HG03354 (cell line): ENCODE results near the gene SCYGR5.
A peak's percentile ranks its signal among the peaks of the same experiment; 100 is the strongest.
"Not testable (repeated sequence)": the region's sequence is repeated elsewhere in the genome, so short reads cannot be mapped to it uniquely, and the experiment has no call there.

Experiments
- ATAC-seq: cut with Tn5 transposase; IDR thresholded peaks from one replicate; pipeline ENCODE4 v1.9.1; 2021; ENCODE audit warnings: mild to moderate bottlenecking; ENCODE audit not compliant: unreplicated experiment, poor library complexity, severe bottlenecking

SCYGR5 gene

GRCh38 chr2:227666631-227667170 lies at the start of gene SCYGR5:
Gene SCYGR5, plus strand, starts transcription at chr2:227666804. Its CDS starts 0 bp downstream, at chr2:227666804.
- not testable (repeated sequence) for ATAC-seq

- no peak for ATAC-seq
These were observed 49.0 kb upstream of the SCYGR5 start, which contains the start of gene SCYGR4 for GRCh38 chr2:227617316-227618230. Gene SCYGR4, plus strand, starts transcription at chr2:227617498. Its CDS starts 0 bp downstream, at chr2:227617498.

- ATAC-seq = no peak
These were observed 43.4 kb upstream of the SCYGR5 start for GRCh38 chr2:227623226-227623625.

- ATAC-seq = no peak
These were observed 41.2 kb upstream of the SCYGR5 start for GRCh38 chr2:227625420-227625819.

- no peak for ATAC-seq
These were observed 39.9 kb upstream of the SCYGR5 start for GRCh38 chr2:227626580-227627151.

GRCh38 chr2:227627769-227628168 lies 38.8 kb upstream of the SCYGR5 start:
- peak; percentile 90 for ATAC-seq

GRCh38 chr2:227629435-227629834 lies 37.2 kb upstream of the SCYGR5 start:
- no peak for ATAC-seq

GRCh38 chr2:227630322-227630721 lies 36.3 kb upstream of the SCYGR5 start:
- no peak for ATAC-seq

GRCh38 chr2:227632827-227633226 lies 33.8 kb upstream of the SCYGR5 start:
- ATAC-seq = no peak

GRCh38 chr2:227634201-227634600 lies 32.4 kb upstream of the SCYGR5 start:
- no peak for ATAC-seq

- no peak for ATAC-seq
These were observed 23.9 kb upstream of the SCYGR5 start for GRCh38 chr2:227642656-227643055.

GRCh38 chr2:227643990-227644551 lies 22.5 kb upstream of the SCYGR5 start:
- ATAC-seq = no peak

GRCh38 chr2:227653419-227653818 lies 13.2 kb upstream of the SCYGR5 start:
- ATAC-seq = no peak

GRCh38 chr2:227654426-227654825 lies 12.2 kb upstream of the SCYGR5 start:
- no peak for ATAC-seq

GRCh38 chr2:227655454-227655853 lies 11.2 kb upstream of the SCYGR5 start:
- no peak for ATAC-seq

- no peak for ATAC-seq
These were observed 9.3 kb upstream of the SCYGR5 start for GRCh38 chr2:227657199-227657845.

GRCh38 chr2:227661025-227661649 lies 5.5 kb upstream of the SCYGR5 start:
- no peak for ATAC-seq

- ATAC-seq = no peak
These were observed 4.8 kb upstream of the SCYGR5 start for GRCh38 chr2:227661827-227662226.

GRCh38 chr2:227665189-227665940 lies 1.2 kb upstream of the SCYGR5 start:
- no peak for ATAC-seq
